HEK293 (cell line): Measurements from ENCODE around the gene IFT172.
A peak's percentile ranks its signal among the peaks of the same experiment; 100 is the strongest.

Experiments
- CTCF ChIA-PET: fragments of 350-600 bp; formaldehyde crosslinking; extraction: SDS; loops from one replicate; lab custom pipeline; 2021; ENCODE audit warnings: antibody characterized with exemption; lab: Yijun Ruan, JAX
- POLR2A ChIA-PET: fragments of 300-600 bp; formaldehyde crosslinking; extraction: SDS; loops from one replicate; lab custom pipeline; 2020; ENCODE audit warnings: antibody characterized with exemption, inconsistent platforms; lab: Yijun Ruan, JAX
- H3K27ac ChIP-seq: fragments of 200-500 bp; sonication (Bioruptor generic); 2 replicates; pipeline ENCODE4 v1.5.1; 2014; ENCODE audit warnings: low read depth, low read length, control low read depth, inconsistent platforms; ENCODE audit errors: extremely low read depth
- H3K36me3 ChIP-seq, 2 experiments: fragments of 200-500 bp in 1 of 2; sonication (Bioruptor generic) in 1 of 2; 1 replicate in 1 of 2; 2 replicates in 1 of 2; pipeline ENCODE4 v1.5.1; 2014 to 2017; ENCODE audit warnings: inconsistent platforms in 2 of 2, low read length in 2 of 2; ENCODE audit not compliant: control insufficient read depth in 2 of 2, insufficient read depth in 1 of 2
- H3K4me1 ChIP-seq: fragments of 200-500 bp; sonication (Bioruptor generic); 2 replicates; pipeline ENCODE4 v1.5.1; 2014; ENCODE audit warnings: mild to moderate bottlenecking, low read length, inconsistent platforms; ENCODE audit not compliant: control insufficient read depth, insufficient read depth
- H3K4me3 ChIP-seq: 2 replicates; pipeline ENCODE4 v1.5.1; 2011; ENCODE audit warnings: low read depth, mild to moderate bottlenecking, control low read depth, low read length, moderate library complexity
- H3K9me3 ChIP-seq: fragments of 200-500 bp; sonication (Bioruptor generic); 2 replicates; pipeline ENCODE4 v1.5.1; 2014; ENCODE audit warnings: low read depth, low read length, inconsistent platforms; ENCODE audit not compliant: control insufficient read depth, insufficient read depth
- BCL11B ChIP-seq: fragments of 450-650 bp; formaldehyde crosslinking; IDR thresholded peaks from 2 replicates; pipeline ENCODE4 v1.5.1; 2016; ENCODE audit warnings: low read depth, missing biosample characterization, missing genetic modification characterization
- BCL6B ChIP-seq: fragments of 450-650 bp; formaldehyde crosslinking; IDR thresholded peaks from 2 replicates; pipeline ENCODE4 v1.5.1; 2017; ENCODE audit warnings: missing biosample characterization, missing genetic modification characterization
- INSM2 ChIP-seq: fragments of 450-650 bp; formaldehyde crosslinking; IDR thresholded peaks from 2 replicates; pipeline ENCODE4 v1.5.1; 2016; ENCODE audit warnings: missing biosample characterization, missing genetic modification characterization
- MEIS1 ChIP-seq: sonication (generic); formaldehyde crosslinking; IDR thresholded peaks from 2 replicates; pipeline ENCODE4 v1.8.1; 2022; ENCODE audit warnings: missing genetic modification reagents, mild to moderate bottlenecking, borderline replicate concordance
- OVOL3 ChIP-seq: fragments of 450-650 bp; formaldehyde crosslinking; IDR thresholded peaks from 2 replicates; pipeline ENCODE4 v1.5.1; 2016; ENCODE audit warnings: missing biosample characterization, missing genetic modification characterization
- PRDM2 ChIP-seq: fragments of 450-650 bp; formaldehyde crosslinking; IDR thresholded peaks from 2 replicates; pipeline ENCODE4 v1.5.1; 2016; ENCODE audit warnings: missing biosample characterization, missing genetic modification characterization, borderline replicate concordance
- SP3 ChIP-seq: fragments of 450-650 bp; formaldehyde crosslinking; IDR thresholded peaks from 2 replicates; pipeline ENCODE4 v1.5.1; 2016; ENCODE audit warnings: missing biosample characterization, missing genetic modification characterization
- ZBTB21 ChIP-seq: fragments of 450-650 bp; formaldehyde crosslinking; IDR thresholded peaks from 2 replicates; pipeline ENCODE4 v1.5.1; 2017; ENCODE audit warnings: missing biosample characterization, missing genetic modification characterization
- ZBTB8A ChIP-seq: fragments of 450-650 bp; formaldehyde crosslinking; IDR thresholded peaks from 2 replicates; pipeline ENCODE4 v1.5.1; 2016; ENCODE audit warnings: missing biosample characterization, missing genetic modification characterization
- ZNF175 ChIP-seq: fragments of 450-650 bp; formaldehyde crosslinking; IDR thresholded peaks from 2 replicates; pipeline ENCODE4 v1.5.1; 2016; ENCODE audit warnings: missing biosample characterization, missing genetic modification characterization
- ZNF248 ChIP-seq: fragments of 450-650 bp; formaldehyde crosslinking; IDR thresholded peaks from 2 replicates; pipeline ENCODE4 v1.5.1; 2017; ENCODE audit warnings: missing biosample characterization, missing genetic modification characterization
- ZNF362 ChIP-seq: fragments of 450-650 bp; formaldehyde crosslinking; IDR thresholded peaks from 2 replicates; pipeline ENCODE4 v1.5.1; 2016; ENCODE audit warnings: missing biosample characterization, missing genetic modification characterization
- ZNF394 ChIP-seq: fragments of 450-650 bp; formaldehyde crosslinking; IDR thresholded peaks from 2 replicates; pipeline ENCODE4 v1.5.1; 2016; ENCODE audit warnings: missing biosample characterization, missing genetic modification characterization, mild to moderate bottlenecking, moderate library complexity, borderline replicate concordance
- ZNF558 ChIP-seq: fragments of 450-650 bp; formaldehyde crosslinking; IDR thresholded peaks from 2 replicates; pipeline ENCODE4 v1.5.1; 2016; ENCODE audit warnings: missing biosample characterization, missing genetic modification characterization
- ZNF561 ChIP-seq: fragments of 450-650 bp; IDR thresholded peaks from 2 replicates; pipeline ENCODE4 v1.5.1; 2018; ENCODE audit warnings: missing biosample characterization, missing genetic modification characterization, borderline replicate concordance
- ZNF600 ChIP-seq: fragments of 450-650 bp; formaldehyde crosslinking; IDR thresholded peaks from 2 replicates; pipeline ENCODE4 v1.5.1; 2016; ENCODE audit warnings: missing biosample characterization, missing genetic modification characterization
- ZNF610 ChIP-seq: fragments of 450-650 bp; formaldehyde crosslinking; IDR thresholded peaks from 2 replicates; pipeline ENCODE4 v1.5.1; 2016; ENCODE audit warnings: missing biosample characterization, missing genetic modification characterization, borderline replicate concordance
- ZNF660 ChIP-seq: fragments of 450-650 bp; IDR thresholded peaks from 2 replicates; pipeline ENCODE4 v1.5.1; 2018; ENCODE audit warnings: missing biosample characterization, mild to moderate bottlenecking, missing genetic modification characterization
- ZNF664 ChIP-seq: fragments of 450-650 bp; formaldehyde crosslinking; IDR thresholded peaks from 2 replicates; pipeline ENCODE4 v1.5.1; 2016; ENCODE audit warnings: missing biosample characterization, missing genetic modification characterization
- ZNF692 ChIP-seq: fragments of 450-650 bp; formaldehyde crosslinking; IDR thresholded peaks from 2 replicates; pipeline ENCODE4 v1.5.1; 2016; ENCODE audit warnings: missing biosample characterization, missing genetic modification characterization

The IFT172 gene

GRCh38 chr2:27431395-27431794 is 58.1 kb downstream of the IFT172 start (continued):
- TF ChIP-seq INSM2: peak; percentile 67; the same call in 1 of the 2 replicates
- TF ChIP-seq ZNF692 (tag by site-specific recombination): peak; percentile 52; the same call in 1 of the 2 replicates
- TF ChIP-seq ZNF664 (tag by site-specific recombination): peak; percentile 100
- no peak for TF ChIP-seq ZNF610
- no peak for TF ChIP-seq BCL11B
- 0 out of 2 replicates have a peak, but pooled peaks have one; percentile 18 for TF ChIP-seq ZNF394 (tag by site-specific recombination)
- peak; percentile 98 for TF ChIP-seq ZNF362
- TF ChIP-seq ZNF600: 0 out of 2 replicates have a peak, but pooled peaks have one; percentile 16
- TF ChIP-seq, all 188 proteins: peak for 26

- CTCF ChIA-PET: interaction anchor here (0.6 to 3.0 kb wide), 10 partner anchors 10 to 1166 kb away, joined by 3 to 15 read pairs (median 3); partner anchors contain the start of gene PPM1G
- peak overlapping the region; percentile 70 for H3K4me3 ChIP-seq
- POLR2A ChIA-PET: interaction anchor here (0.5 to 3.8 kb wide), 17 partner anchors 10 to 295 kb away, joined by 3 to 56 read pairs (median 4); partner anchors contain the start of genes CCDC121, EIF2B4, GPN1 and GTF3C2
- H3K36me3 ChIP-seq: peaks cover 13 to 17% of the 10 kb centered on the region in 2 experiments
- peaks cover 11% of the 10 kb centered on the region for H3K4me1 ChIP-seq
- H3K27ac ChIP-seq: peak overlapping the region; percentile 96
- no peaks in the 10 kb centered on the region for H3K9me3 ChIP-seq
- no peak for TF ChIP-seq ZNF175 (tag by site-specific recombination)
- 0 out of 2 replicates have a peak, but pooled peaks have one; percentile 23 for TF ChIP-seq ZNF561 (tag by site-specific recombination)
- no peak for TF ChIP-seq ZBTB8A (tag by site-specific recombination)
- TF ChIP-seq MEIS1 (CRISPR knock-in tag): no peak
- TF ChIP-seq PRDM2 (tag by site-specific recombination): no peak
- no peak for TF ChIP-seq BCL6B (tag by site-specific recombination)
- no peak for TF ChIP-seq SP3 (tag by site-specific recombination)
- TF ChIP-seq ZNF248 (tag by site-specific recombination): no peak
- TF ChIP-seq ZNF660: 0 out of 2 replicates have a peak, but pooled peaks have one; percentile 8
- no peak for TF ChIP-seq OVOL3 (tag by site-specific recombination)
- TF ChIP-seq ZBTB21 (tag by site-specific recombination): no peak
- no peak for TF ChIP-seq ZNF558 (tag by site-specific recombination)
- TF ChIP-seq ZNF394 (tag by site-specific recombination): no peak
Observed at GRCh38 chr2:27428978-27429541, 60.5 kb downstream of the IFT172 start.
